ENCODE data around the gene PPP2R5C.
A peak's percentile ranks its signal among the peaks of the same experiment; 100 is the strongest.

PPP2R5C gene

DNA sequence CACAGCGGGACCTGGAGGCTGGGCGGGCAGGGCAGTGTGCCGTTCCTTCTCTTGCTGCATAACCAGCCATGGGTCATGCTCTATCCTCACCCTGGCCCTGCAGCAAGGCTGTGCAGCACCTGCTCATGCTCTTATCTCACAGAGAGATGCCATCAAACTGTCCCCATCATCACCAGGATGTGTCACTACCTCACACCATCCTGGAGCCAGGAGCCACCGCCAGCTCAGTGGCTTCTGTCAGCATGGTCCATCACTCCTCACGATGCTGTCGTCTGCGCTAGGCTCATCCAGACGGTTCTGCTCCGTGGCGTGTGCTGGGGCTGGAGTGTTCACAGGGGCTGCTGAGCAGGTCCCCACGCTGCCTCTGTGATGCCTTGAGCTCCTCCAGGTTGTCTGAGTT is 125.7 kb downstream of the PPP2R5C start:
- Histone ChIP-seq H3K4ac (ENCODE audit: low read depth in 1 of 2, low read length in 2 of 2) (no peak overlapping the region), H2BK120ac (ENCODE audit: low read depth, low read length) (no peak overlapping the region), H3K79me1 (replicated peaks; ENCODE audit: low read length, poor library complexity, severe bottlenecking) (peaks cover 36% of the 10 kb centered on the region), H3K9me3 (ENCODE audit: control insufficient read depth, low read length) (no peaks in the 10 kb centered on the region), H3K27ac (ENCODE audit: low read length, poor library complexity, severe bottlenecking) (no peak overlapping the region), H4K8ac (ENCODE audit: low read length) (no peak overlapping the region), H3K4me2 (ENCODE audit: low read length, poor library complexity, severe bottlenecking) (no peak overlapping the region), H3K9ac (ENCODE audit: low read length) (no peak overlapping the region), H3K4me3 (ENCODE audit: insufficient read depth in 1 of 2, low read depth in 1 of 2, low read length in 2 of 2) (no peak overlapping the region), H3K14ac (ENCODE audit: low read length in 2 of 2) (no peak overlapping the region), H4K91ac (ENCODE audit: low read length) (peak overlapping the region; percentile 6), H3K23ac (ENCODE audit: low read length in 2 of 2) (no peak overlapping the region), H2AFZ (ENCODE audit: low read depth, low read length) (no peak overlapping the region), H2AK5ac (ENCODE audit: low read length, severe bottlenecking) (no peak overlapping the region), H2BK5ac (ENCODE audit: low read depth, low read length, poor library complexity, severe bottlenecking) (no peak overlapping the region), H3K4me1 (ENCODE audit: control insufficient read depth, insufficient read depth, low read depth, low read length) (peaks cover 6% of the 10 kb centered on the region), H3K27me3 (ENCODE audit: control insufficient read depth in 1 of 2, insufficient read depth in 1 of 2, low read length in 2 of 2) (no peaks in the 10 kb centered on the region), H2BK12ac (ENCODE audit: low read length in 2 of 2) (peak overlapping the region in 1 of 2 experiments; percentile 6), H3K18ac (ENCODE audit: low read depth in 1 of 2, low read length in 2 of 2) (no peak overlapping the region), H3K36me3 (ENCODE audit: control insufficient read depth in 1 of 2, insufficient read depth in 2 of 2, low read depth in 1 of 2, low read length in 2 of 2) (peaks cover 65 to 84% of the 10 kb centered on the region in 2 experiments), H2BK15ac (ENCODE audit: low read depth, poor library complexity, severe bottlenecking) (no peak overlapping the region)
- WGBS, result over 99% methylated on average over 11 of the region's 11 CpGs
- DNase-seq, result no peak

DNA sequence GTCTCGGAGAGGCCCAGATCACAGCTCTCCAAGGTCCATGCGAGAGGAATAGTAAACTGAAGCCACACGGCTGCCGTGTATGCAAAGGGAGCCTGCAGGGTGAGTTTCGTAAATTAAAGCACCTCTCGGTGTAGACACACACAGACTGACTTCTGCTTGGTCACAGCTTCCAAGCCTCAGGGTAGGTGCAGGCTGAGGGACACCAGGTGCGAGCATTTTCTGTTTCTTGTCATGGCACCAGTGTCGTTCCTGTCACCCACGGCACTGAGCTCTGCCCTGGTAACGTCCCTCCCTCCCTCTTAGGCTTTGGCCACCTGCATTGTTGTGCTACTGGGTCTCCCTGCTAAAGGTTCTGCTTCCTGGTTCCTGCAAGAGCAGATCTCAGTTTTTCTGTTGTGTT is 126.7 kb downstream of the PPP2R5C start:
- Histone ChIP-seq H3K36me3 (ENCODE audit: control insufficient read depth in 1 of 2, insufficient read depth in 2 of 2, low read depth in 1 of 2, low read length in 2 of 2) (peaks cover 62 to 86% of the 10 kb centered on the region in 2 experiments), H3K9ac (ENCODE audit: low read length) (no peak overlapping the region), H3K14ac (ENCODE audit: low read length in 2 of 2) (no peak overlapping the region), H3K4me3 (ENCODE audit: insufficient read depth in 1 of 2, low read depth in 1 of 2, low read length in 2 of 2) (no peak overlapping the region), H3K27me3 (ENCODE audit: control insufficient read depth in 1 of 2, insufficient read depth in 1 of 2, low read length in 2 of 2) (no peaks in the 10 kb centered on the region), H3K23ac (ENCODE audit: low read length in 2 of 2) (no peak overlapping the region), H3K4me1 (ENCODE audit: control insufficient read depth, insufficient read depth, low read depth, low read length) (peaks cover 2% of the 10 kb centered on the region), H3K18ac (ENCODE audit: low read depth in 1 of 2, low read length in 2 of 2) (no peak overlapping the region), H3K9me3 (ENCODE audit: control insufficient read depth, low read length) (no peaks in the 10 kb centered on the region), H3K79me1 (replicated peaks; ENCODE audit: low read length, poor library complexity, severe bottlenecking) (peaks cover 30% of the 10 kb centered on the region), H4K91ac (ENCODE audit: low read length) (no peak overlapping the region), H2AFZ (ENCODE audit: low read depth, low read length) (no peak overlapping the region), H2BK120ac (ENCODE audit: low read depth, low read length) (no peak overlapping the region), H2BK15ac (ENCODE audit: low read depth, poor library complexity, severe bottlenecking) (no peak overlapping the region), H2BK12ac (ENCODE audit: low read length in 2 of 2) (no peak overlapping the region), H2BK5ac (ENCODE audit: low read depth, low read length, poor library complexity, severe bottlenecking) (no peak overlapping the region), H3K4ac (ENCODE audit: low read depth in 1 of 2, low read length in 2 of 2) (no peak overlapping the region), H2AK5ac (ENCODE audit: low read length, severe bottlenecking) (no peak overlapping the region), H3K27ac (ENCODE audit: low read length, poor library complexity, severe bottlenecking) (no peak overlapping the region), H3K4me2 (ENCODE audit: low read length, poor library complexity, severe bottlenecking) (no peak overlapping the region), H4K8ac (ENCODE audit: low read length) (no peak overlapping the region)
- WGBS, result 98% methylated on average over 10 of the region's 10 CpGs
- no peak for DNase-seq

DNA sequence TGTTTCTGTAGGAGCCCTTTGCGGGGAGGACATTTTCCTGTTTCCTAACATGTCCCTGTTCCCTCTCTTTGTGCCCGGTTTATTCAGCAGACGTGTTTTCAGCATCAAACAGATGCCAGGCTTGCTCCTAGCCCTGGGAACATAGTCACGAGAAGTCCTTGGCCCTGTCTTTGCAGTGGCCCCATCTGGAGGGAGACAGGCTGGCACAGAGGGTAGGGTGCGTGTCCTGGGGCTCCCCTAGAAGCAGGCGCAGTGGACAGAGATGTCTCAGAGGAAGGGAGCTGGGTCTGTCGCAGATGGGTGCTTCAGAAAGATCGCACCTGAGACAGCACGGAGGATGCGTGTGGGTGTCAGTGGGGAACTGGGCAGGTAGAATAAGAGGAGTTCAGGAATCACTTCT is 127.9 kb downstream of the PPP2R5C start:
- no peak overlapping the region for H4K8ac ChIP-seq (ENCODE audit: low read length)
- H4K91ac ChIP-seq (ENCODE audit: low read length), result no peak overlapping the region
- H2BK120ac ChIP-seq (ENCODE audit: low read depth, low read length), result no peak overlapping the region

DNA sequence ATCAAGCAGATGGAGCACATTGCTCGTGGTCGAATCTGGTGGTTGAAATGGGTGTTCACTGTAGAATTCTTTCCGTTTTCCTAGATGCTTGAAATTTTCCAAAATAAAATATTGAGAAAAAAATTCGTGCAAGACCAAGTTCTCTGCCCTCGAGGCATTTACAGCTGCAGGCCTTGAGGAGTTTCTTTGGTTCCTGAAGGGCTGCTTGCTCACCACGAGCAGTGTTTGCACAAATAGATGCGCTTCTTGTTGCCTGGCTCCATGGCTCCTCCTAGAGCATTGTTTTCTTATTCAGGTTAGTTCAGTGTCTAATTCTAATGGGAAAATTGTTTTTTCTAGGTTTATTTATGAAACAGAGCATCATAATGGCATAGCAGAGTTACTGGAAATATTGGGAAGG is 128.4 kb downstream of the PPP2R5C start:
- no peak overlapping the region for H3K18ac ChIP-seq (ENCODE audit: low read depth in 1 of 2, low read length in 2 of 2)
- H2BK5ac ChIP-seq (ENCODE audit: low read depth, low read length, poor library complexity, severe bottlenecking), result no peak overlapping the region
- H3K9me3 ChIP-seq (ENCODE audit: control insufficient read depth, low read length), result no peaks in the 10 kb centered on the region
- peak; percentile 10 for DNase-seq
- 98% methylated on average over 7 of the region's 7 CpGs for WGBS
- H3K23ac ChIP-seq (ENCODE audit: low read length in 2 of 2), result no peak overlapping the region
- no peak overlapping the region for H3K14ac ChIP-seq (ENCODE audit: low read length in 2 of 2)
- H2AK5ac ChIP-seq (ENCODE audit: low read length, severe bottlenecking), result no peak overlapping the region
- H2AFZ ChIP-seq (ENCODE audit: low read depth, low read length), result no peak overlapping the region
- no peak overlapping the region for H2BK12ac ChIP-seq (ENCODE audit: low read length in 2 of 2)
- no peak overlapping the region for H2BK15ac ChIP-seq (ENCODE audit: low read depth, poor library complexity, severe bottlenecking)
- H3K27ac ChIP-seq (ENCODE audit: low read length, poor library complexity, severe bottlenecking), result no peak overlapping the region
- no peak overlapping the region for H3K4me3 ChIP-seq (ENCODE audit: insufficient read depth in 1 of 2, low read depth in 1 of 2, low read length in 2 of 2)
- H3K4ac ChIP-seq (ENCODE audit: low read depth in 1 of 2, low read length in 2 of 2), result no peak overlapping the region
- no peak overlapping the region for H3K4me2 ChIP-seq (ENCODE audit: low read length, poor library complexity, severe bottlenecking)
- H3K9ac ChIP-seq (ENCODE audit: low read length), result no peak overlapping the region
- no peaks in the 10 kb centered on the region for H3K27me3 ChIP-seq (ENCODE audit: control insufficient read depth in 1 of 2, insufficient read depth in 1 of 2, low read length in 2 of 2)
- H4K8ac ChIP-seq (ENCODE audit: low read length), result no peak overlapping the region
- no peak overlapping the region for H4K91ac ChIP-seq (ENCODE audit: low read length)
- peaks cover 26% of the 10 kb centered on the region for H3K79me1 ChIP-seq (replicated peaks; ENCODE audit: low read length, poor library complexity, severe bottlenecking)
- H3K4me1 ChIP-seq (ENCODE audit: control insufficient read depth, insufficient read depth, low read depth, low read length), result peaks cover 2% of the 10 kb centered on the region
- H2BK120ac ChIP-seq (ENCODE audit: low read depth, low read length), result no peak overlapping the region
- peaks cover 50 to 82% of the 10 kb centered on the region in 2 experiments for H3K36me3 ChIP-seq (ENCODE audit: control insufficient read depth in 1 of 2, insufficient read depth in 2 of 2, low read depth in 1 of 2, low read length in 2 of 2)

More for the DNA sequence above, 127.9 kb downstream of the PPP2R5C start:
- Histone ChIP-seq H2BK12ac (ENCODE audit: low read length in 2 of 2) (no peak overlapping the region), H3K18ac (ENCODE audit: low read depth in 1 of 2, low read length in 2 of 2) (no peak overlapping the region), H3K4ac (ENCODE audit: low read depth in 1 of 2, low read length in 2 of 2) (no peak overlapping the region), H3K27me3 (ENCODE audit: control insufficient read depth in 1 of 2, insufficient read depth in 1 of 2, low read length in 2 of 2) (no peaks in the 10 kb centered on the region), H3K27ac (ENCODE audit: low read length, poor library complexity, severe bottlenecking) (no peak overlapping the region), H3K4me1 (ENCODE audit: control insufficient read depth, insufficient read depth, low read depth, low read length) (peaks cover 2% of the 10 kb centered on the region), H3K14ac (ENCODE audit: low read length in 2 of 2) (no peak overlapping the region), H3K36me3 (ENCODE audit: control insufficient read depth in 1 of 2, insufficient read depth in 2 of 2, low read depth in 1 of 2, low read length in 2 of 2) (peaks cover 55 to 82% of the 10 kb centered on the region in 2 experiments), H3K23ac (ENCODE audit: low read length in 2 of 2) (no peak overlapping the region), H2BK5ac (ENCODE audit: low read depth, low read length, poor library complexity, severe bottlenecking) (no peak overlapping the region), H3K4me2 (ENCODE audit: low read length, poor library complexity, severe bottlenecking) (no peak overlapping the region), H3K9me3 (ENCODE audit: control insufficient read depth, low read length) (no peaks in the 10 kb centered on the region), H2AK5ac (ENCODE audit: low read length, severe bottlenecking) (no peak overlapping the region), H3K79me1 (replicated peaks; ENCODE audit: low read length, poor library complexity, severe bottlenecking) (peaks cover 30% of the 10 kb centered on the region), H2AFZ (ENCODE audit: low read depth, low read length) (no peak overlapping the region), H3K4me3 (ENCODE audit: insufficient read depth in 1 of 2, low read depth in 1 of 2, low read length in 2 of 2) (no peak overlapping the region), H2BK15ac (ENCODE audit: low read depth, poor library complexity, severe bottlenecking) (no peak overlapping the region), H3K9ac (ENCODE audit: low read length) (no peak overlapping the region)
- no peak for DNase-seq
- 98% methylated on average over 10 of the region's 10 CpGs for WGBS

Measured in mesenchymal stem cell (in vitro differentiated cells and primary cell).